GM18870 (cell line): ENCODE results near the gene TAX1BP3.

Experiments
- ATAC-seq: cut with Tn5 transposase; IDR thresholded peaks from one replicate; pipeline ENCODE4 v1.9.1; 2021; ENCODE audit warnings: moderate library complexity; ENCODE audit not compliant: unreplicated experiment

Gene TAX1BP3

GRCh38 chr17:3632287-3632686 is 36.1 kb downstream of the TAX1BP3 start:
- no peak for ATAC-seq

- no peak for ATAC-seq
These were observed 37.6 kb downstream of the TAX1BP3 start for GRCh38 chr17:3630781-3631180.

GRCh38 chr17:3627769-3628167 is 40.6 kb downstream of the TAX1BP3 start:
- no peak for ATAC-seq

- no peak for ATAC-seq
These were observed 41.3 kb downstream of the TAX1BP3 start for GRCh38 chr17:3626831-3627768.

- ATAC-seq = no peak
These were observed 45.3 kb downstream of the TAX1BP3 start for GRCh38 chr17:3622977-3623594.

GRCh38 chr17:3621146-3621720 is 47.1 kb downstream of the TAX1BP3 start:
- no peak for ATAC-seq

- ATAC-seq = no peak
These were observed 53.1 kb downstream of the TAX1BP3 start for GRCh38 chr17:3615160-3615870.

- ATAC-seq = no peak
These were observed 55.3 kb downstream of the TAX1BP3 start for GRCh38 chr17:3613124-3613523.
